BLaER1 treated with 17β-estradiol and CSF1 and Interleukin-3, amounts not matched to agents 10 nM and 100 nM (cell line): ENCODE data around the gene CHST3.
"Not testable (repeated sequence)": the region's sequence is repeated elsewhere in the genome, so short reads cannot be mapped to it uniquely, and the experiment has no call there.

Source experiments
- H3K27ac ChIP-seq, 11 experiments: shearing (Covaris generic); formaldehyde crosslinking; 2 replicates each; pipeline ENCODE4 v1.8.1; 2022
- H3K27me3 ChIP-seq, 11 experiments: shearing (Covaris generic); formaldehyde crosslinking; 2 replicates each; pipeline ENCODE4 v1.8.1; 2022
- H3K36me3 ChIP-seq, 11 experiments: shearing (Covaris generic); formaldehyde crosslinking; 2 replicates each; pipeline ENCODE4 v1.8.1; 2022
- H3K4me1 ChIP-seq, 10 experiments: shearing (Covaris generic); formaldehyde crosslinking; 2 replicates each; pipeline ENCODE4 v1.8.1; 2022
- H3K4me2 ChIP-seq, 11 experiments: shearing (Covaris generic); formaldehyde crosslinking; 2 replicates each; pipeline ENCODE4 v1.8.1; 2022
- H3K4me3 ChIP-seq, 10 experiments: shearing (Covaris generic); formaldehyde crosslinking; 2 replicates each; pipeline ENCODE4 v1.8.1; 2022
- H3K9ac ChIP-seq, 11 experiments: shearing (Covaris generic); formaldehyde crosslinking; 2 replicates each; pipeline ENCODE4 v1.8.1; 2022
- H3K9me3 ChIP-seq, 11 experiments: shearing (Covaris generic); formaldehyde crosslinking; replicated peaks in 1 of 11; 2 replicates each; pipeline ENCODE4 v1.8.1; 2022
- H4K20me1 ChIP-seq, 11 experiments: shearing (Covaris generic); formaldehyde crosslinking; 2 replicates each; pipeline ENCODE4 v1.8.1; 2022
- Cebpa-rat ChIP-seq, 11 experiments: shearing (Covaris generic); IDR thresholded peaks; 2 replicates each; pipeline ENCODE4 v1.8.1; 2022

CHST3 gene

DNA sequence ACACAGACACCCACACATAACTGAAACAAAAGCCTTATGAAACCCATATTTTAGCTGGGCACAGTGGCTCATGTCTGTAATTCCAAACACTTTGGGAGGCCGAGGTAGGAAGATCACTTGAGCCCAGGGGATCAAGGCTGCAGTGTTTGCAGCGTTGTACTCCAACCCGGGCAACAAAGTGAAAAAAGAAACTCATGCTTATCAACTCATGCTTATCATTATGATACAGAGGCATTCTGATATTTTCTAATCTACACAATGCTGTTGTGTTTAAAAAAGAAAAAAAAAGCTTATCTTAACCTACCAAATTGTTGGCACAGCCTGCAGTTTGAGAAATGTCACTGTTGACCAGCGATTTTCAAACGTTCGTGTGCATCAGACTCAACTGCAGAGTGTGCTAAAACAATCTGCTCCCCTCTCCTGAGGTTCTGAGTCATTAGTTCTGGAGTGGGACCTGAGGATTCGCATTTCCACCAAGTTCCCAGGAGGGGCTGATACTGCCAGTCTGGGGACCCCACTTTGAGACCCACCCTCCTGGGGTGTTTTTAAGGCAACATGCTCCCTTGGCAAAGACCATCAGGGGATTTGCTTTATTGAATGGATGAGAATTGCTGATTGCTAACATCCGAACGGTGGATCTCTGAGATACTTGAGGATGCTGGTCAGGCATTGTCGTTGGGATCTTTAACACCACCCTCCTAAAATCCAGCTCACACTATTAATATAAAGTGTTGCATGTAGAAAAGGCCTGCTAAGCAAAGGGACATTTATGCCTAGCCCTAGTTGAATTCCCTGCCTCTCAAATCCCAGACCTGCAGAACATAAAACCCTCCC is 16.2 kb downstream of the CHST3 start:
- no peaks in the 10 kb centered on the region for H3K36me3 ChIP-seq
- no peak for TF ChIP-seq Cebpa-rat (IDR thresholded peaks at IDR 0.05)
- 0 out of 22 replicates have a peak, but pooled peaks cover 0 to 3% (median 0%) of the 10 kb centered on the region in 11 experiments for H4K20me1 ChIP-seq
- peak overlapping the region; percentile 61 to 93 (median 81) for H3K4me2 ChIP-seq
- no peak overlapping the region for H3K4me3 ChIP-seq
- peaks cover 66 to 80% (median 72%) of the 10 kb centered on the region in 10 experiments for H3K4me1 ChIP-seq
- H3K9me3 ChIP-seq, result no peaks in the 10 kb centered on the region
- no peak overlapping the region for H3K27ac ChIP-seq
- H3K27me3 ChIP-seq, result no peaks in the 10 kb centered on the region; a peak in 2 of 22 replicates
- no peak overlapping the region for H3K9ac ChIP-seq

DNA sequence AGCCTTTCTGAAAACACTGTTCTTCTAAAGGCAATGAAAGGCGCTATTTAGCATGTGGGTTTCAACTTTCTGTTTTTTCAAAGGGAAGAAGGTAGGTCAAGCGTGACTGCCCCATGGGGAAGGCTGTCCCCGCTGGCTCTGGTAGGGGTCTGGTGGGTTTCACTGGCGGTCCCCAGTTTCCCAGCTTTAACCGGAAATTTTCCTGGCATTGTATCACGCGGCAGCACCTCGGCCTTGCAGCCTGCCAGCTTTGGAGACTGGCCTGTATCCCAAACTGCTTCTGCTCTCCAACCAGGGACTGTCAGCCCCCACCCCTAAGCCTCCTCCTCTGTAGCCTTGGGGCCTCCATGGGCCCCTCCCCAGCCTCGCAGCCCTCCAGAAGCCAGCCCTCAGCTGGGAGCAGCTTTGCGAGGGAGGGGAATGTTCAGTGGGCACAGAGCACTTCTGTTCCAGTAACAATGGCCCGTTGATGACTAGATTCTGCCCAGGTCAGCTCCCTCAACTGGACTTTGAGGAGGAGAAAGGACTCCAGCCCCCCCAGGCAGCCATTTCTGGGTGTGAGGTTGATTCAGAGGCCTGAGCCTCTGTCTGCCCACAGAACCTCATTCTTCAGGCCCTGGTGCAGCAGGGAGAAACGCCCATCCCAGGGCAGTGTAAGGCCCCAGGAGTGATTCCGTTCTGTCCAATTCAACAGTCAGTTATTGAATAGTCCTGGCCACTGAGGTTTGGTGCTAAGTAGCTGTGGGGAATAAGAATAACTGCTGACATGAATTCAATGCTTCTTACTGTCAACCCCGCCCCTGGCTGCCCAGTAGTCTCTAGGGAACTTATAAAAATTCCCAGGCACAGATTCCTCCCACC is 17.1 kb downstream of the CHST3 start:
- peak overlapping the region in 4 of 11 experiments; percentile 5 to 37 (median 18); a peak in 3 of 22 replicates for H3K9ac ChIP-seq
- no peak overlapping the region for H3K4me3 ChIP-seq
- H3K27me3 ChIP-seq, result no peaks in the 10 kb centered on the region; a peak in 2 of 22 replicates

DNA sequence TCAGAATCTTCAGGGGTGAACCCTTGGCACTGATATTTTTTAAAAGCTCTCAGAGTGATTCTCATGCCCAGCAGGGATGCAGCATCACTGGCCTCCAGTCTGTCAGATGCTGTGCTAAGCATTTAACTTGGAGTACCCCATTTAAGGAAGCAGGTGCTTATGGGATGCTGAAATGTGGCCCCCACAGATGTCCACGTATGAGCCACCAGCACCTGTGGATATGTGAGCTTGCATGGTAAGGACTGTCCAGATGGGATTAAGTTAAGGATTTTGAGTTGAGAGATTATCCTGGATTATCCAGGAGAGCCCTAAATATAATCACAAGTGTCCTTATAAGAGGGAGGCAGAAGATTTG is 17.7 kb downstream of the CHST3 start:
- peaks cover 81 to 89% (median 83%) of the 10 kb centered on the region in 10 experiments for H3K4me1 ChIP-seq
- no peaks in the 10 kb centered on the region for H4K20me1 ChIP-seq
- H3K27me3 ChIP-seq, result no peaks in the 10 kb centered on the region; a peak in 2 of 22 replicates
- H3K4me2 ChIP-seq, result peak overlapping the region; percentile 61 to 93 (median 84)
- H3K4me3 ChIP-seq, result no peak overlapping the region
- no peak for TF ChIP-seq Cebpa-rat (IDR thresholded peaks at IDR 0.05)
- no peaks in the 10 kb centered on the region for H3K36me3 ChIP-seq
- H3K9ac ChIP-seq, result peak overlapping the region in 1 of 11 experiments; percentile 37; a peak in 2 of 22 replicates
- no peaks in the 10 kb centered on the region for H3K9me3 ChIP-seq
- H3K27ac ChIP-seq, result no peak overlapping the region

More for the DNA sequence above, 17.1 kb downstream of the CHST3 start:
- H3K9me3 ChIP-seq, result no peaks in the 10 kb centered on the region
- no peak for TF ChIP-seq Cebpa-rat (IDR thresholded peaks at IDR 0.05)
- no peak overlapping the region for H3K27ac ChIP-seq
- H3K36me3 ChIP-seq, result no peaks in the 10 kb centered on the region
- peak overlapping the region; percentile 61 to 93 (median 81) for H3K4me2 ChIP-seq
- H4K20me1 ChIP-seq, result no peaks in the 10 kb centered on the region
- peaks cover 74 to 83% (median 79%) of the 10 kb centered on the region in 10 experiments for H3K4me1 ChIP-seq

DNA sequence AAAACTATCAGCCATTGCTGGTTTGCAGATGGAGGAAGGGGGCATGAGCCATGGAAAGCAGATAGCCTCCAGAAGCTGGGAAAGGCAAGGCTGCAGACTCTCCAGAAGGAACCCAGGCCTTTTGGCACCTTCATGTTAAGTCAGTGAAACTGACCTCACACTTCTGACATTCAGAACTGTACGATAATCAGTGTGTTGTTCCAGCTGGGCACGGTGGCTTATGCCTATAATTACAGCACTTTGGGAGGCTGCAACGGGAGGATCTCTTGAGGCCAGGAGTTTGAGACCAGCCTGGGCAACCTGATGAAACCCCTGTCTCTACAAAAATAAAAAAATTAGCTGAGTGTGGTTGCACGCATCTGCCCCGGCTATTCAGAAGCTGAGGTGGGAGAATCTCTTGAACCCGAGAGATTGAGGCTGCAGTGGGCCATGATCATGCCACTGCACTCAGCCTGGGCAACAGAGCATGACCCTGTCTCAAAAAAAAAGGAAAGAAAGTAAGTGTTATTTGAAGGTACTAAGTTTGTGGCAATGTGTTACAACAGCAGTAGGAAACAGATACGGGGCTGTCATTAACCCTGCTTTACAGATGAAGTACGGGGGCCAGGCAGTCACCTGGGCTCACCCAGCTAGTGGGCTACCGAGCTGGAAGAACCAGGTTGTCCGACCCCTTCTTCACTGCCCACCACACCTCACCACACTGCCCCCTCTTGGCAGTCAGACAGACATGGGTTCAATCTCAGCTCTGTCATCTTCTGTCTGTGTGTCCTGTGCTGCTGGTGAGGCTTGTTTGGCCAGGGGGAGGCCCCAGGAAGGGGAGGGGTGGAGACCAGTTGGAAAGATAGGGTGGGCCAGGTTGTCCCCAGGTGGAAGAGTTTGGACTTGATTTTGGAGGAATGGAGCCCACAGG is 18.3 kb downstream of the CHST3 start:
- Histone ChIP-seq H3K4me1 (peaks cover 82 to 92% (median 90%) of the 10 kb centered on the region in 10 experiments), H3K4me2 (peak overlapping the region; percentile 61 to 93 (median 84); a peak in 21 of 22 replicates), H3K36me3 (no peaks in the 10 kb centered on the region), H3K9ac (no peak overlapping the region), H4K20me1 (no peaks in the 10 kb centered on the region), H3K9me3 (no peaks in the 10 kb centered on the region), H3K27me3 (no peaks in the 10 kb centered on the region; a peak in 2 of 22 replicates), H3K4me3 (no peak overlapping the region), H3K27ac (0 out of 22 replicates have a peak overlapping the region, but pooled peaks of 1 of the 11 experiments have one; percentile 3)
- no peak for TF ChIP-seq Cebpa-rat (IDR thresholded peaks at IDR 0.05)

DNA sequence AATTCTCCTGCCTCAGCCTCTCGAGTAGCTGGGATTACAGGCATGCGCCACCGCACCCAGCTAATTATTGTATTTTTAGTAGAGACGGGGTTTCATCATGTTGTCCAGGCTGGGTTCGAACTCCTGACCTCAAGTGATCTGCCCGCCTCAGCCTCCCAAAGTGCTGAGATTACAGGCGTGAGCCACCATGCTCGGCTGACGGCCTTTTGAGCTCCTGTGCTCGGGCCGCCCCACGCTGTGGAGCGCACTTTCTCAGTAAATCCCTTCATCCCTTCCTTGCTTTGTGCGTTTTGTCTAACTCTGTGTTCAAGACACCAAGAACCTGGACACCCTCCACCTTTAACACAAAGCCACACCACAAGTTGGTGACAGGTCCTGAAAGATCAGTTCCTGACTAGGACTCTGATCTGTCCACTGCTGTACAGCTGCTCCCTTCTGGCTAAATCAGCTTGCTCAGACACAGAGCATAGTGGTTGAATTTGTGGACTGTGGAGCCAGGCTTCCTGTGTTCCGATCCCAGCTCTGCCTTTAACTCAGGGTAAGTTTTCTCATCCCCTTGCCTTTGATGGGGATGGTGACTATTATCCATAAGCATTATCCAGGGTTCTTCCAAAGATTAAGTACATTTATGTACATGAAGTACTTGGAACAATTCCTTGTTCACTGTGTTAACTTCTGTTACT is 20.1 kb downstream of the CHST3 start:
- H3K4me2 ChIP-seq, result peak overlapping the region; percentile 69 to 93 (median 84)
- H3K9ac ChIP-seq, result peak overlapping the region in 9 of 11 experiments; percentile 7 to 64 (median 32); a peak in 14 of 22 replicates
- no peak for TF ChIP-seq Cebpa-rat (IDR thresholded peaks at IDR 0.05)

DNA sequence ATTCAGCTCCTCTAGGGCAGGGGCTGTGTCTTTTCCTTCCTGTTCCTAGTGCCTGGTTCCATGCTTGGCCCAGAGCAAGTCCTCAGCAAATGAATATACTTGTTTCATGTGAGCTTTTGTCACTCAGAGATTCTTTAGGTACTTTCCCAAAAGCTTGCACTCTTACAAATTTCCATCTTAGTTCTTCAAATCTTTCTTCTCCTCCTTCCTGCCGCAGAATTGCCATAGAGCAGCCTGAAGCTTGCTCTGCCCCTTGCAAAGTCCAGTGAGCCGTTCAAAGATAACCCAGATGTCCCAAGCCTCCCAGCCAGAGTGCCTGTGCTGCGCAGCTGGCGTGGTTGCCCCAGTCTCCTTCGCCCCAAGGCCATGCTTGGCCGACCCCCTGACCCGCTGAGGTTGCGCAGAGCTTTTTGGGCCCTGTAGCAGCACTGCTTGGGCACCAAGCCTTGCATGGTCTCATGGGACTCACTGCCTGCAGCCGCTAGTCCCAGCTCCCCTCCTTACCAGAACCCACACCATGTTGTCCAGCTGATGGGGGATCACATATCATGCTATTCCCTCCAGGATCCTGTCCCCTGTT is 20.7 kb downstream of the CHST3 start:
- H3K36me3 ChIP-seq, result no peaks in the 10 kb centered on the region
- peaks cover 0 to 5% (median 0%) of the 10 kb centered on the region in 11 experiments; a peak in 1 of 22 replicates for H3K9me3 ChIP-seq
- H3K4me2 ChIP-seq, result peak overlapping the region; percentile 69 to 93 (median 84)
- H4K20me1 ChIP-seq, result no peaks in the 10 kb centered on the region
- no peaks in the 10 kb centered on the region; a peak in 2 of 22 replicates for H3K27me3 ChIP-seq
- no peak for TF ChIP-seq Cebpa-rat (IDR thresholded peaks at IDR 0.05)
- H3K9ac ChIP-seq, result peak overlapping the region in 10 of 11 experiments; percentile 7 to 64 (median 42); a peak in 14 of 22 replicates
- peaks cover 65 to 95% (median 76%) of the 10 kb centered on the region in 10 experiments for H3K4me1 ChIP-seq
- peak overlapping the region in 1 of 10 experiments; percentile 3; a peak in 2 of 20 replicates for H3K4me3 ChIP-seq
- H3K27ac ChIP-seq, result peak overlapping the region in 10 of 11 experiments; percentile 42 to 81 (median 66); a peak in 21 of 22 replicates

More for the DNA sequence above, 20.1 kb downstream of the CHST3 start:
- Histone ChIP-seq H3K4me1 (peaks cover 71 to 97% (median 82%) of the 10 kb centered on the region in 10 experiments), H3K4me3 (no peak overlapping the region), H3K27me3 (no peaks in the 10 kb centered on the region; a peak in 2 of 22 replicates), H3K36me3 (no peaks in the 10 kb centered on the region), H3K9me3 (peaks cover 0 to 5% (median 0%) of the 10 kb centered on the region in 11 experiments; a peak in 1 of 22 replicates), H3K27ac (peak overlapping the region in 10 of 11 experiments; percentile 42 to 81 (median 66); a peak in 21 of 22 replicates), H4K20me1 (no peaks in the 10 kb centered on the region)

DNA sequence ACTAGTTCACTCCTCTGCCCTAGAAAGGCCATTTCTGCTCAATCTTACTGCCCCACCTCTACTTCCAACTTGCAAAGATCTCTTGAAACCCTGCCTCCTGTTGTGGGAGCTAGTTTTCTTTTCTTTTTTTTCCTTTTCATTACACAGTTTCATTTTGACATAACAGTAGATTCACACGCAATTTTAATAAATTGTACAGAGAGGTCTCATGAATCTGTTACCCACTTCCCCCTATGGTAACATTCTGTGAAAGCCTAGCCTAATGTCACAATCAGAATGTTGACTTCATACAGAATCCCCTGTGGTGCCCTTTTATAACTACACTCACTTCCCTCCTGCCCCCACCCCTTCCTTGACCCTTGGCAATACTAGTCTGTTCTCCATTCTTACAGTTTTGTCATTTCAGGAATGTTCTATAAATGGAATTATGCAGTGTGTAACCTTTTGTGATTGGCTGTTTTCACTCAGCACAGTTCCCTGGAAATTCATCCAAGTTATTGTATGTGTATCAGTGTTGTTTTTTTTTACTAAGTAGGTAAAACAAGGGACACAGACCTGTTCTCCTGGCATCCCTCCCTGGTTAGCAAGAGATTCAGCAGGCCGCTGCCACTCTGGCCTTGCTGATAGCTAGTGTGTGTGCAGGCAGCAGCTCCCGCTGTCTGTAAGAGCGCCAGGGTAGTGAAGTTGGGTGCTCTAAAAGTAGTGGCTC is 21.5 kb downstream of the CHST3 start:
- Histone ChIP-seq H3K4me1 (peaks cover 57 to 90% (median 68%) of the 10 kb centered on the region in 10 experiments), H3K27ac (peak overlapping the region in 10 of 11 experiments; percentile 48 to 81 (median 66); a peak in 20 of 22 replicates), H3K36me3 (no peaks in the 10 kb centered on the region), H3K4me2 (peak overlapping the region; percentile 69 to 93 (median 84)), H3K9ac (peak overlapping the region in 9 of 11 experiments; percentile 7 to 64 (median 51); a peak in 14 of 22 replicates), H3K9me3 (peaks cover 0 to 5% (median 0%) of the 10 kb centered on the region in 11 experiments; a peak in 1 of 22 replicates), H3K27me3 (no peaks in the 10 kb centered on the region; a peak in 2 of 22 replicates), H4K20me1 (no peaks in the 10 kb centered on the region), H3K4me3 (no peak overlapping the region)
- peak in 3 of 11 experiments; percentile 31 to 55 (median 32); a peak in 2 of 22 replicates for TF ChIP-seq Cebpa-rat (IDR thresholded peaks at IDR 0.05)

DNA sequence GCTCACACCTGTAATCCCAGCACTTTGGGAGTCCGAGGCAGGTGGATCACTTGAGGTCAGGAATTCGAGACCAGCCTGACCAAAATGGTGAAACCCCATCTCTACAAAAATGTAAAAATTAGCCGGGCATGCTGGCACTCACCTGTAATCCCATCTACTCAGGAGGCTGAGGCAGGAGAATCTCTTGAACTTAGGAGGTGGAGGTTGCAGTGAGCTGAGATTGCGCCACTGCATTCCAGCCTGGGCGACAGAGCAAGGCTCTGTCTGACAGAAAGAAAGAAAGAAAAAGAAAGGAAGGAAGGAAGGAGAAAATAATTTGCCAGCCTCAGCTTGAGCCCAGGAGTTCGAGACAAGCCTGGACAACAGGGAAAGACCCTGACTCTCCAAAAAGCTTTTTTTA is 24.7 kb downstream of the CHST3 start:
- H3K27ac ChIP-seq, H3K4me3 ChIP-seq, H3K36me3 ChIP-seq, H3K9me3 ChIP-seq, H3K27me3 ChIP-seq, H4K20me1 ChIP-seq, H3K9ac ChIP-seq: not testable (repeated sequence)
- Histone ChIP-seq H3K4me2 (peak overlapping the region in 1 of 11 experiments; percentile 6; a peak in 2 of 22 replicates), H3K4me1 (peaks cover 25 to 58% (median 37%) of the 10 kb centered on the region in 10 experiments)
